K562 (cell line): ENCODE results near the gene RXRB. TPM values are rescaled to one million over a fixed set of nuclear protein-coding genes. Genes with fewer than 3 reads are reported as not detected.
A peak's percentile ranks its signal among the peaks of the same experiment; 100 is the strongest.

Experiments
- CBFA2T3 ChIP-seq: fragments of 450-650 bp; IDR thresholded peaks from 2 replicates; pipeline ENCODE4 v1.6.1; 2017
- HLTF ChIP-seq: fragments of 450-650 bp; IDR thresholded peaks from 2 replicates; pipeline ENCODE4 v1.6.1; 2016
- HMGN3 ChIP-seq: IDR thresholded peaks from 2 replicates; pipeline ENCODE4 v1.6.1; 2011; ENCODE audit warnings: borderline replicate concordance, low read depth, mild to moderate bottlenecking, mixed read lengths, low read length; ENCODE audit not compliant: insufficient read length; ENCODE audit errors: extremely low read depth
- NFE2L1 ChIP-seq: fragments of 450-650 bp; IDR thresholded peaks from 2 replicates; pipeline ENCODE4 v1.6.1; 2016; ENCODE audit warnings: missing genetic modification characterization, low read depth, mild to moderate bottlenecking, missing compliant biosample characterization, moderate library complexity, borderline replicate concordance
- NFIC ChIP-seq: fragments of 450-650 bp; IDR thresholded peaks from 2 replicates; pipeline ENCODE4 v1.6.1; 2017; ENCODE audit warnings: mild to moderate bottlenecking, inconsistent platforms
- PHF8 ChIP-seq: fragments of 200-600 bp; sonication (generic); IDR thresholded peaks from 2 replicates; pipeline ENCODE4 v1.6.1; 2012; ENCODE audit warnings: mixed run types, mild to moderate bottlenecking, inconsistent platforms, low read length, moderate library complexity, borderline replicate concordance
- POLR2AphosphoS5 ChIP-seq: IDR thresholded peaks from 2 replicates; pipeline ENCODE4 v1.6.1; 2011; ENCODE audit warnings: mild to moderate bottlenecking, low read depth, low read length, moderate library complexity; ENCODE audit not compliant: control insufficient read depth, insufficient read depth
- RBM14 ChIP-seq: fragments of 200-400 bp; formaldehyde crosslinking; IDR thresholded peaks from 2 replicates; pipeline ENCODE4 v1.6.1; 2018; ENCODE audit warnings: low read depth, mild to moderate bottlenecking, low read length, moderate library complexity, borderline replicate concordance; ENCODE audit not compliant: insufficient read depth
- SETDB1 ChIP-seq: IDR thresholded peaks from one replicate; pipeline ENCODE4 v1.6.1; 2012; ENCODE audit warnings: low read length, control low read depth, inconsistent platforms
- TBL1XR1 ChIP-seq, 2 experiments: IDR thresholded peaks; 2 replicates each; pipeline ENCODE4 v1.6.1; 2012; ENCODE audit warnings: improper control_type of control experiment in 2 of 2, low read length in 2 of 2, mild to moderate bottlenecking in 1 of 2
- TEAD4 ChIP-seq, 2 experiments: sonication (generic) in 1 of 2; formaldehyde crosslinking in 1 of 2; IDR thresholded peaks; 2 replicates each; pipeline versions ENCODE4 v1.6.1 to v1.8.0; 2012 to 2022; ENCODE audit warnings: borderline replicate concordance in 1 of 2, inconsistent platforms in 1 of 2, low read length in 1 of 2, mild to moderate bottlenecking in 1 of 2, missing genetic modification reagents in 1 of 2
- YBX1 ChIP-seq: fragments of 450-650 bp; IDR thresholded peaks from 2 replicates; pipeline ENCODE4 v1.7.1; 2016; ENCODE audit warnings: mild to moderate bottlenecking
- ZFPM2 ChIP-seq: fragments of 250-450 bp; sonication (Bioruptor Pico); IDR thresholded peaks from 2 replicates; pipeline ENCODE4 v1.5.1; 2022; ENCODE audit warnings: mild to moderate bottlenecking
- ZNF778 ChIP-seq: fragments of 450-650 bp; formaldehyde crosslinking; IDR thresholded peaks from 2 replicates; pipeline ENCODE4 v1.4.0; 2020; ENCODE audit warnings: mild to moderate bottlenecking, moderate library complexity
- ZNF79 ChIP-seq: fragments of 250-450 bp; sonication (Bioruptor Pico); IDR thresholded peaks from 2 replicates; pipeline ENCODE4 v1.4.0; 2020; ENCODE audit warnings: low read depth, mild to moderate bottlenecking, moderate library complexity
- polyA plus RNA-seq, 8 experiments: library from polyadenylated mRNA; depleted of rRNA in 4 of 8; stranded (reverse) in 5 of 8; unstranded in 3 of 8; fragments of >200 nt; fragmentation: Nextera tagmentation in 2 of 8; fragmentation: Illumina TruSeq in 1 of 8; extraction: Ambion mirVana in 2 of 8; extraction: Trizol in 1 of 8; gene quantifications; 2 replicates each; pipeline versions ENCODE4 v1.2.1 to v1.2.3, GENCODE V29; 2011 to 2014; ENCODE audit warnings: inconsistent platforms in 1 of 8, missing spikeins in 1 of 8
- total RNA-seq, 7 experiments: library from RNA; depleted of rRNA in 6 of 7; stranded (reverse); fragments of >200 nt in 6 of 7; fragmentation: Illumina TruSeq in 2 of 7; extraction: Trizol in 2 of 7; gene quantifications; 2 replicates each; pipeline versions ENCODE4 v1.2.1 to v1.2.3, GENCODE V29; 2011 to 2021; ENCODE audit warnings: low replicate concordance in 1 of 7
- TF ChIP-seq, protein P1 (sequence below): IDR thresholded peaks from 2 replicates; pipeline ENCODE4 v1.6.1; 2011; ENCODE audit warnings: borderline replicate concordance, low read depth, mild to moderate bottlenecking, moderate library complexity, low read length; ENCODE audit not compliant: insufficient read depth, poor library complexity, severe bottlenecking
- TF ChIP-seq, protein P2 (sequence below), 2 experiments: fragments of 450-650 bp; IDR thresholded peaks; 2 replicates each; pipeline ENCODE4 v1.6.1; 2016
- TF ChIP-seq, protein P3 (sequence below): fragments of 450-650 bp; IDR thresholded peaks from 2 replicates; pipeline ENCODE4 v1.6.1; 2016; ENCODE audit warnings: borderline replicate concordance
- TF ChIP-seq, protein P4 (sequence below): fragments of 250-450 bp; sonication (Bioruptor Pico); IDR thresholded peaks from 2 replicates; pipeline ENCODE4 v1.8.0; 2022; ENCODE audit warnings: inconsistent platforms, mild to moderate bottlenecking, moderate library complexity, borderline replicate concordance

Gene RXRB
- total and polyA plus RNA-seq, 9 of the 15 experiments (the other 6 are each of a cell fraction or from before 2014, with no cell fraction given) = 0.76 to 35.5 (median 18.4) TPM

DNA sequence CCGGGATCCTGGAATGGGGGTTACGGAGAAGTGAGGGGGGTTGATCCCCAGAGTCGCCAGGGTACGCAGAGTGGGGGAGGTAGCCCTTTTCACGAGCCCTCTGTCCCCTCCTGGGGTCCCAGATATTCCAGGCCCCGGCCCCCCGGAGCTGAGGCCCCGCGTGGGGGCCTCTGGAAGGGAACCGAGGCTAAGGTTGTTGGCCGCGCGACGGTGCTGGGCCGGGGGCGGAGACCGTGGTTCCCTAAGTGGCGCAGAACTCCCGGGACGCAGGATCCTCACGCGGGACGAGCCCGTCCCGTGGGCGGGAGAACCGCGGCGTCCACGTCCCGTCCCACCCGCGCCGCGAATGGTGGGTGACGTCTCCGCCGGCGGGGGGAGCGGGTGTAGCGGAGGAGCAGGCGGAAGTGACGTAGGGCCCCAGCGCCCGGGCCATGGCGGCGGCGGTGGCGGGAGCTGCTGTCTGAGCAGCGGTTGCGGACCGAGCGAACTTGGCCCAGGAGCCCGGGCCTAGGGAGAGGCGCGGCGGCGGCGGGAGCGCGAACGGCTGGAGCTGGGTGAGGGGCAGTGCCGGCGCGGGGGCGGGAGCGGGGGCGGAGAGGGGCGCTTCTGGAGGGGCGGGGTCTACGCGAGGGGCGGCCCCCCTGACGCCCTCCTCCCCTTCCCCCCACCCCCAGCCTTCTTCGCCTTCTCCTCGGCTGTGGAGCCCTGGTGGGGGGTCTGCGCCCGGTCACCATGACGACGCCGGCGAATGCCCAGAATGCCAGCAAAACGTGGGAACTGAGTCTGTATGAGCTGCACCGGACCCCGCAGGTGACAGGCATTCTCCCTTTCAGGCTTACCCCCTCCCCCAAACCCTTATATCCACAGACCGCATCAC, 7.9 kb upstream of the RXRB start, which contains the start of gene RING1 (continued):
- TF ChIP-seq TEAD4 (IDR thresholded peaks at IDR 0.05; ENCODE audit: low read length) (peak; percentile 30), TEAD4 (CRISPR knock-in tag; IDR thresholded peaks at IDR 0.05; ENCODE audit: borderline replicate concordance) (no peak), TBL1XR1 (IDR thresholded peaks at IDR 0.05; ENCODE audit: low read length in 2 of 2) (no peak; a peak in 1 of 4 replicates), NFE2L1 (tag) (no peak), ZNF79 (CRISPR knock-in tag) (no peak), POLR2AphosphoS5 (peak; percentile 83), SETDB1 (no peak), YBX1 (no peak), PHF8 (peak; percentile 97), NFIC (peak; percentile 71), HLTF (0 out of 2 replicates have a peak, but pooled peaks have one; percentile 53), RBM14 (no peak), CBFA2T3 (0 out of 2 replicates have a peak, but pooled peaks have one; percentile 14), HMGN3 (peak; percentile 93), ZFPM2 (0 out of 2 replicates have a peak, but pooled peaks have one; percentile 15), ZNF778 (CRISPR knock-in tag) (no peak)
- TF ChIP-seq, protein P1, sequence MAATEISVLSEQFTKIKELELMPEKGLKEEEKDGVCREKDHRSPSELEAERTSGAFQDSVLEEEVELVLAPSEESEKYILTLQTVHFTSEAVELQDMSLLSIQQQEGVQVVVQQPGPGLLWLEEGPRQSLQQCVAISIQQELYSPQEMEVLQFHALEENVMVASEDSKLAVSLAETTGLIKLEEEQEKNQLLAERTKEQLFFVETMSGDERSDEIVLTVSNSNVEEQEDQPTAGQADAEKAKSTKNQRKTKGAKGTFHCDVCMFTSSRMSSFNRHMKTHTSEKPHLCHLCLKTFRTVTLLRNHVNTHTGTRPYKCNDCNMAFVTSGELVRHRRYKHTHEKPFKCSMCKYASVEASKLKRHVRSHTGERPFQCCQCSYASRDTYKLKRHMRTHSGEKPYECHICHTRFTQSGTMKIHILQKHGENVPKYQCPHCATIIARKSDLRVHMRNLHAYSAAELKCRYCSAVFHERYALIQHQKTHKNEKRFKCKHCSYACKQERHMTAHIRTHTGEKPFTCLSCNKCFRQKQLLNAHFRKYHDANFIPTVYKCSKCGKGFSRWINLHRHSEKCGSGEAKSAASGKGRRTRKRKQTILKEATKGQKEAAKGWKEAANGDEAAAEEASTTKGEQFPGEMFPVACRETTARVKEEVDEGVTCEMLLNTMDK = no peak
- TF ChIP-seq, protein P2, sequence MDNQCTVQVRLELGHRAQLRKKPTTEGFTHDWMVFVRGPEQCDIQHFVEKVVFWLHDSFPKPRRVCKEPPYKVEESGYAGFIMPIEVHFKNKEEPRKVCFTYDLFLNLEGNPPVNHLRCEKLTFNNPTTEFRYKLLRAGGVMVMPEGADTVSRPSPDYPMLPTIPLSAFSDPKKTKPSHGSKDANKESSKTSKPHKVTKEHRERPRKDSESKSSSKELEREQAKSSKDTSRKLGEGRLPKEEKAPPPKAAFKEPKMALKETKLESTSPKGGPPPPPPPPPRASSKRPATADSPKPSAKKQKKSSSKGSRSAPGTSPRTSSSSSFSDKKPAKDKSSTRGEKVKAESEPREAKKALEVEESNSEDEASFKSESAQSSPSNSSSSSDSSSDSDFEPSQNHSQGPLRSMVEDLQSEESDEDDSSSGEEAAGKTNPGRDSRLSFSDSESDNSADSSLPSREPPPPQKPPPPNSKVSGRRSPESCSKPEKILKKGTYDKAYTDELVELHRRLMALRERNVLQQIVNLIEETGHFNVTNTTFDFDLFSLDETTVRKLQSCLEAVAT (IDR thresholded peaks at IDR 0.05) = peak in 1 of 2 experiments; percentile 40; a peak in 1 of 4 replicates
- TF ChIP-seq, protein P3, sequence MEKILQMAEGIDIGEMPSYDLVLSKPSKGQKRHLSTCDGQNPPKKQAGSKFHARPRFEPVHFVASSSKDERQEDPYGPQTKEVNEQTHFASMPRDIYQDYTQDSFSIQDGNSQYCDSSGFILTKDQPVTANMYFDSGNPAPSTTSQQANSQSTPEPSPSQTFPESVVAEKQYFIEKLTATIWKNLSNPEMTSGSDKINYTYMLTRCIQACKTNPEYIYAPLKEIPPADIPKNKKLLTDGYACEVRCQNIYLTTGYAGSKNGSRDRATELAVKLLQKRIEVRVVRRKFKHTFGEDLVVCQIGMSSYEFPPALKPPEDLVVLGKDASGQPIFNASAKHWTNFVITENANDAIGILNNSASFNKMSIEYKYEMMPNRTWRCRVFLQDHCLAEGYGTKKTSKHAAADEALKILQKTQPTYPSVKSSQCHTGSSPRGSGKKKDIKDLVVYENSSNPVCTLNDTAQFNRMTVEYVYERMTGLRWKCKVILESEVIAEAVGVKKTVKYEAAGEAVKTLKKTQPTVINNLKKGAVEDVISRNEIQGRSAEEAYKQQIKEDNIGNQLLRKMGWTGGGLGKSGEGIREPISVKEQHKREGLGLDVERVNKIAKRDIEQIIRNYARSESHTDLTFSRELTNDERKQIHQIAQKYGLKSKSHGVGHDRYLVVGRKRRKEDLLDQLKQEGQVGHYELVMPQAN = no peak; the same call in 1 of the 2 replicates
- TF ChIP-seq, protein P4, sequence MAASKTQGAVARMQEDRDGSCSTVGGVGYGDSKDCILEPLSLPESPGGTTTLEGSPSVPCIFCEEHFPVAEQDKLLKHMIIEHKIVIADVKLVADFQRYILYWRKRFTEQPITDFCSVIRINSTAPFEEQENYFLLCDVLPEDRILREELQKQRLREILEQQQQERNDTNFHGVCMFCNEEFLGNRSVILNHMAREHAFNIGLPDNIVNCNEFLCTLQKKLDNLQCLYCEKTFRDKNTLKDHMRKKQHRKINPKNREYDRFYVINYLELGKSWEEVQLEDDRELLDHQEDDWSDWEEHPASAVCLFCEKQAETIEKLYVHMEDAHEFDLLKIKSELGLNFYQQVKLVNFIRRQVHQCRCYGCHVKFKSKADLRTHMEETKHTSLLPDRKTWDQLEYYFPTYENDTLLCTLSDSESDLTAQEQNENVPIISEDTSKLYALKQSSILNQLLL = no peak
